DOHH2 (cell line): ENCODE results near the gene NAA38.

Source experiments
- H3F3A ChIP-seq: fragments of 200-600 bp; sonication (generic), shearing (Covaris generic); 2 replicates; pipeline ENCODE4 v1.6.0; 2016; ENCODE audit warnings: antibody characterized with exemption, mild to moderate bottlenecking; ENCODE audit not compliant: control insufficient read depth, insufficient read depth
- H3K27ac ChIP-seq: fragments of 200-600 bp; sonication (generic); 2 replicates; pipeline ENCODE4 v1.5.1; 2014; ENCODE audit warnings: low read depth, mild to moderate bottlenecking, low read length, moderate library complexity
- H3K27me3 ChIP-seq: fragments of 200-600 bp; sonication (generic); 2 replicates; pipeline ENCODE4 v1.6.1; 2014; ENCODE audit warnings: mild to moderate bottlenecking, low read length, mixed read lengths; ENCODE audit not compliant: control insufficient read depth
- H3K36me3 ChIP-seq: fragments of 200-600 bp; sonication (generic); 2 replicates; pipeline ENCODE4 v1.6.1; 2014; ENCODE audit warnings: mild to moderate bottlenecking, low read length, moderate library complexity, mixed read lengths; ENCODE audit not compliant: control insufficient read depth
- H3K4me1 ChIP-seq: fragments of 200-600 bp; sonication (generic); 2 replicates; pipeline ENCODE4 v1.6.1; 2014; ENCODE audit warnings: mild to moderate bottlenecking, low read length, mixed read lengths; ENCODE audit not compliant: control insufficient read depth
- H3K4me2 ChIP-seq: fragments of 200-600 bp; sonication (generic); 2 replicates; pipeline ENCODE4 v1.6.0; 2014; ENCODE audit warnings: mild to moderate bottlenecking, low read length, moderate library complexity
- H3K4me3 ChIP-seq: fragments of 200-600 bp; sonication (generic); 2 replicates; pipeline ENCODE4 v1.5.1; 2014; ENCODE audit warnings: mild to moderate bottlenecking, low read length, mixed read lengths
- H3K79me2 ChIP-seq: fragments of 200-600 bp; sonication (generic); 2 replicates; pipeline ENCODE4 v1.6.1; 2014; ENCODE audit warnings: mild to moderate bottlenecking, low read length, mixed read lengths; ENCODE audit not compliant: control insufficient read depth
- H3K9me2 ChIP-seq: fragments of 200-600 bp; sonication (generic); replicated peaks from 2 replicates; pipeline ENCODE4 v1.6.1; 2014; ENCODE audit warnings: mild to moderate bottlenecking, low read length, mixed read lengths; ENCODE audit not compliant: control insufficient read depth
- H3K9me3 ChIP-seq: fragments of 200-600 bp; sonication (generic); 2 replicates; pipeline ENCODE4 v1.6.1; 2014; ENCODE audit warnings: antibody characterized with exemption, low read length, mixed read lengths; ENCODE audit not compliant: control insufficient read depth, insufficient read depth
- H4K20me1 ChIP-seq: fragments of 200-600 bp; sonication (generic); 2 replicates; pipeline ENCODE4 v1.6.0; 2014; ENCODE audit warnings: low read depth, mild to moderate bottlenecking, antibody characterized with exemption, low read length, moderate library complexity; ENCODE audit not compliant: control insufficient read depth, insufficient read depth
- EZH2phosphoT487 ChIP-seq: fragments of 200-600 bp; sonication (generic); IDR thresholded peaks from 2 replicates; pipeline ENCODE4 v1.6.1; 2017; ENCODE audit warnings: borderline replicate concordance, mild to moderate bottlenecking, antibody characterized with exemption, low read length, moderate library complexity, mixed read lengths
- TF ChIP-seq, protein P1 (sequence below): fragments of 200-600 bp; sonication (generic); IDR thresholded peaks from one replicate; pipeline ENCODE4 v1.5.1; 2014; ENCODE audit warnings: antibody characterized with exemption, mild to moderate bottlenecking, low read depth, low read length; ENCODE audit not compliant: poor library complexity, severe bottlenecking

Gene NAA38

DNA sequence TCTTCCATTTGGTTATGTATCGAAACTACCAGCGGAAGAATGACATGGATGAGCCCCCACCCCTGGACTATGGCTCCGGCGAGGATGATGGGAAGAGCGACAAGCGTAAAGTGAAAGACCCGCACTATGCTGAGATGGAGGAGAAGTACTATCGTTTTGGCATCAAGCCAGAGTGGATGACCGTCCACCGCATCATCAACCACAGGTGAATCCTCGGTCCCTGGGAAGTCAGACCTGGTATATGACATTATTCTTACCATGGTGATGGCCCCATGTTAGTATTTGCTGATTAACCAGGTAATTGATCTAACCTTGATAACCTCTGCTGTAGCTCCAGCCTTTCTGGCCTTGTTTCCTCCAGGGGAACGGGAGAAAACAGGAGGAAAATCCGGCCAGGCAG lies 39.7 kb upstream of the NAA38 start:
- Histone ChIP-seq H3K27ac (no peak overlapping the region), H4K20me1 (no peaks in the 10 kb centered on the region), H3K9me3 (no peaks in the 10 kb centered on the region), H3K36me3 (peaks cover 84% of the 10 kb centered on the region), H3F3A (no peaks in the 10 kb centered on the region), H3K4me2 (no peak overlapping the region), H3K4me3 (no peak overlapping the region), H3K27me3 (no peaks in the 10 kb centered on the region), H3K79me2 (no peaks in the 10 kb centered on the region; the same call in 1 of the 2 replicates), H3K9me2 (no peaks in the 10 kb centered on the region), H3K4me1 (no peaks in the 10 kb centered on the region)
- TF ChIP-seq, protein P1, sequence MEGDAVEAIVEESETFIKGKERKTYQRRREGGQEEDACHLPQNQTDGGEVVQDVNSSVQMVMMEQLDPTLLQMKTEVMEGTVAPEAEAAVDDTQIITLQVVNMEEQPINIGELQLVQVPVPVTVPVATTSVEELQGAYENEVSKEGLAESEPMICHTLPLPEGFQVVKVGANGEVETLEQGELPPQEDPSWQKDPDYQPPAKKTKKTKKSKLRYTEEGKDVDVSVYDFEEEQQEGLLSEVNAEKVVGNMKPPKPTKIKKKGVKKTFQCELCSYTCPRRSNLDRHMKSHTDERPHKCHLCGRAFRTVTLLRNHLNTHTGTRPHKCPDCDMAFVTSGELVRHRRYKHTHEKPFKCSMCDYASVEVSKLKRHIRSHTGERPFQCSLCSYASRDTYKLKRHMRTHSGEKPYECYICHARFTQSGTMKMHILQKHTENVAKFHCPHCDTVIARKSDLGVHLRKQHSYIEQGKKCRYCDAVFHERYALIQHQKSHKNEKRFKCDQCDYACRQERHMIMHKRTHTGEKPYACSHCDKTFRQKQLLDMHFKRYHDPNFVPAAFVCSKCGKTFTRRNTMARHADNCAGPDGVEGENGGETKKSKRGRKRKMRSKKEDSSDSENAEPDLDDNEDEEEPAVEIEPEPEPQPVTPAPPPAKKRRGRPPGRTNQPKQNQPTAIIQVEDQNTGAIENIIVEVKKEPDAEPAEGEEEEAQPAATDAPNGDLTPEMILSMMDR = no peak
- no peak for TF ChIP-seq EZH2phosphoT487

DNA sequence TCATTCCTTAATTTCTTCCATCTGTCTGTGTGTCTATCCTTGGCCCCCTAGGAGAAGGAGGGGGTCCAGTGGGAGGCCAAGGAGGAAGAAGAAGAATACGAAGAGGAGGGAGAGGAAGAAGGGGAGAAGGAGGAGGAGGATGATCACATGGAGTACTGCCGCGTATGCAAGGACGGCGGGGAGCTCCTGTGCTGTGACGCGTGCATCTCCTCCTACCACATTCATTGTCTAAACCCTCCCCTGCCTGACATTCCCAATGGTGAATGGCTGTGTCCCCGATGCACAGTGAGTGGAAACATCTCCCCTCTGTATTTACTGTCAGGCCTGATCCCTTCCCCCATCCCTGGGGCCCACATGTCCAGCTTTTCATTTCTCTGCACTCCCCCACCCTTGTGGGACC lies 37.5 kb upstream of the NAA38 start:
- H3F3A ChIP-seq = no peaks in the 10 kb centered on the region
- no peak overlapping the region for H3K27ac ChIP-seq
- no peaks in the 10 kb centered on the region for H3K9me2 ChIP-seq
- no peaks in the 10 kb centered on the region for H3K9me3 ChIP-seq
- no peaks in the 10 kb centered on the region for H3K4me1 ChIP-seq
- peaks cover 11% of the 10 kb centered on the region for H3K79me2 ChIP-seq
- no peak overlapping the region for H3K4me2 ChIP-seq
- H4K20me1 ChIP-seq = no peaks in the 10 kb centered on the region
- H3K4me3 ChIP-seq = no peak overlapping the region
- H3K36me3 ChIP-seq = peaks cover 85% of the 10 kb centered on the region
- no peaks in the 10 kb centered on the region for H3K27me3 ChIP-seq
- no peak for TF ChIP-seq EZH2phosphoT487
- TF ChIP-seq, protein P1 = no peak

DNA sequence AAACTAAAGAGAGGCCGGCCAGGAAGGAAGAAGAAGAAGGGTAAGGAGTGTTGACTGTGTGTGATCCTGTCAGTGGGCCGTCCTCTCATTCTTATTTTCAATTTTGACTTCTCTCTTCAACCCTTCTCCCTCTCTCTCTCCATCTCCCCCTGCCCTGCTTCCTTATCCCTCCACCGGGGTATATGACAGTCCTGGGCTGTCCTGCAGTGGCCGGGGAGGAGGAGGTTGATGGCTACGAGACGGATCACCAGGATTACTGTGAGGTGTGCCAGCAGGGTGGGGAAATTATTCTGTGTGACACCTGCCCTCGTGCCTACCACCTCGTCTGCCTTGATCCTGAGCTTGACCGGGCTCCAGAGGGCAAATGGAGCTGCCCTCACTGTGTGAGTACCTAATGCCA lies 36.9 kb upstream of the NAA38 start:
- TF ChIP-seq EZH2phosphoT487 = no peak
- TF ChIP-seq, protein P1 = no peak
- Histone ChIP-seq H3K4me3 (no peak overlapping the region), H3K79me2 (peaks cover 17% of the 10 kb centered on the region), H3K27me3 (no peaks in the 10 kb centered on the region), H3K36me3 (peaks cover 85% of the 10 kb centered on the region), H3F3A (no peaks in the 10 kb centered on the region), H3K4me1 (no peaks in the 10 kb centered on the region), H3K4me2 (no peak overlapping the region), H3K27ac (no peak overlapping the region), H3K9me2 (no peaks in the 10 kb centered on the region), H4K20me1 (no peaks in the 10 kb centered on the region), H3K9me3 (no peaks in the 10 kb centered on the region)
